Smooth muscle cell (in vitro differentiated cells): Measurements from ENCODE around the gene AOAH. TPM values are rescaled to one million over a fixed set of nuclear protein-coding genes. Genes with fewer than 3 reads are reported as not detected.

Source experiments
- DNase-seq: peaks from one replicate; lab custom pipeline; 2025; ENCODE audit not compliant: unreplicated experiment; lab: John Stamatoyannopoulos, UW
- H2AFZ ChIP-seq: fragments of 200-600 bp; sonication (generic); 2 replicates; pipeline ENCODE4 v1.6.0; 2016; ENCODE audit warnings: antibody characterized with exemption, low read depth, mild to moderate bottlenecking
- H3F3A ChIP-seq: fragments of 200-600 bp; sonication (generic); 2 replicates; pipeline ENCODE4 v1.6.0; 2017; ENCODE audit warnings: antibody characterized with exemption, low read depth
- H3K27ac ChIP-seq: fragments of 200-600 bp; sonication (generic); 2 replicates; pipeline ENCODE4 v1.5.1; 2016; ENCODE audit warnings: low read depth, mild to moderate bottlenecking
- H3K27me3 ChIP-seq: fragments of 200-600 bp; sonication (generic); 2 replicates; pipeline ENCODE4 v1.6.1; 2016; ENCODE audit warnings: low read depth, mild to moderate bottlenecking
- H3K36me3 ChIP-seq: fragments of 200-600 bp; sonication (generic); 2 replicates; pipeline ENCODE4 v1.5.1; 2016; ENCODE audit warnings: low read depth
- H3K4me1 ChIP-seq: fragments of 200-600 bp; sonication (generic); 2 replicates; pipeline ENCODE4 v1.5.1; 2016; ENCODE audit warnings: low read depth
- H3K4me2 ChIP-seq: fragments of 200-600 bp; sonication (generic); 2 replicates; pipeline ENCODE4 v1.6.0; 2016; ENCODE audit warnings: mild to moderate bottlenecking
- H3K4me3 ChIP-seq: fragments of 200-600 bp; sonication (generic); 2 replicates; pipeline ENCODE4 v1.5.1; 2016; ENCODE audit warnings: mild to moderate bottlenecking
- H3K79me2 ChIP-seq: fragments of 200-600 bp; sonication (generic); 2 replicates; pipeline ENCODE4 v1.6.0; 2016; ENCODE audit warnings: low read depth, mild to moderate bottlenecking
- H3K9ac ChIP-seq: fragments of 200-600 bp; sonication (generic); 2 replicates; pipeline ENCODE4 v1.6.0; 2016; ENCODE audit warnings: low read depth
- H3K9me3 ChIP-seq: fragments of 200-600 bp; sonication (generic); replicated peaks from 2 replicates; pipeline ENCODE4 v1.5.1; 2016; ENCODE audit warnings: low read depth
- H4K20me1 ChIP-seq: fragments of 200-600 bp; sonication (generic); 2 replicates; pipeline ENCODE4 v1.6.0; 2016; ENCODE audit warnings: low read depth
- WGBS: methylation state at CpG from one replicate; pipeline ENCODE4 v1.1.7; 2016; ENCODE audit warnings: low lambda C conversion rate; 5-methylcytosine and 5-hydroxymethylcytosine counted together
- polyA plus RNA-seq: library from polyadenylated mRNA; unstranded; fragments of >200 nt; fragmentation: Nextera tagmentation; extraction: Ambion mirVana; gene quantifications from 2 replicates; pipeline ENCODE4 v1.2.1, GENCODE V29; 2016
- total RNA-seq: library from RNA; depleted of rRNA; stranded (reverse); fragments of >200 nt; gene quantifications from 2 replicates; pipeline ENCODE4 v1.2.3, GENCODE V29; 2014
- TF ChIP-seq, protein P1 (sequence below): fragments of 200-600 bp; sonication (generic); IDR thresholded peaks from 2 replicates; pipeline ENCODE4 v1.5.1; 2017; ENCODE audit warnings: borderline replicate concordance, mild to moderate bottlenecking, antibody characterized with exemption; ENCODE audit not compliant: insufficient read depth, poor library complexity, severe bottlenecking

The AOAH gene
- total and polyA plus RNA-seq, 2 experiments from 2014 or later, result not detected

DNA sequence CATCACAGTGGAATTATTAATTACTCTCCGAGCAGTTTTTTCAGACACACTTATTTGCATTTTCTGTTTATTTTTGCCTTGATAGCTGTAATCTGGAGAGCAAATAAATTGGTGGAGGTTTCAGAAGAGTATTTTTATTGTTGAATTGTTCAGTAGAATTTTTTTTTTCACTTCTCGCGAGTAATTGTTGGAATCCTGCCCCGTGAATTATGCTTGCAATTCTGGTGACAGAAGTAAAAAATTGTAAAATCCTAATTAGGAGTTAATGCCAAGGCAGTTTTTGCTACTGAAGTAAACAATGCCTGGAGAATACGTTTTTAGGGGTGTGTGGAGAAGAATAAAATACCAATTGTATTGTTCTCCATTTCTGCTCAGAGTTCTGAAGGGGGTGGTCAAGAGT, 88.2 kb downstream of the AOAH start:
- Histone ChIP-seq H3K4me1 (no peaks in the 10 kb centered on the region), H3K27me3 (peaks cover 26% of the 10 kb centered on the region), H3K9me3 (no peaks in the 10 kb centered on the region), H2AFZ (no peak overlapping the region), H3K4me2 (no peak overlapping the region), H3K36me3 (no peaks in the 10 kb centered on the region), H3K9ac (no peak overlapping the region), H3F3A (no peaks in the 10 kb centered on the region), H4K20me1 (no peaks in the 10 kb centered on the region), H3K27ac (no peak overlapping the region), H3K79me2 (no peaks in the 10 kb centered on the region), H3K4me3 (no peak overlapping the region)
- no peak for DNase-seq
- WGBS, result 95% methylated on average over 5 of the region's 5 CpGs
- TF ChIP-seq, protein P1, sequence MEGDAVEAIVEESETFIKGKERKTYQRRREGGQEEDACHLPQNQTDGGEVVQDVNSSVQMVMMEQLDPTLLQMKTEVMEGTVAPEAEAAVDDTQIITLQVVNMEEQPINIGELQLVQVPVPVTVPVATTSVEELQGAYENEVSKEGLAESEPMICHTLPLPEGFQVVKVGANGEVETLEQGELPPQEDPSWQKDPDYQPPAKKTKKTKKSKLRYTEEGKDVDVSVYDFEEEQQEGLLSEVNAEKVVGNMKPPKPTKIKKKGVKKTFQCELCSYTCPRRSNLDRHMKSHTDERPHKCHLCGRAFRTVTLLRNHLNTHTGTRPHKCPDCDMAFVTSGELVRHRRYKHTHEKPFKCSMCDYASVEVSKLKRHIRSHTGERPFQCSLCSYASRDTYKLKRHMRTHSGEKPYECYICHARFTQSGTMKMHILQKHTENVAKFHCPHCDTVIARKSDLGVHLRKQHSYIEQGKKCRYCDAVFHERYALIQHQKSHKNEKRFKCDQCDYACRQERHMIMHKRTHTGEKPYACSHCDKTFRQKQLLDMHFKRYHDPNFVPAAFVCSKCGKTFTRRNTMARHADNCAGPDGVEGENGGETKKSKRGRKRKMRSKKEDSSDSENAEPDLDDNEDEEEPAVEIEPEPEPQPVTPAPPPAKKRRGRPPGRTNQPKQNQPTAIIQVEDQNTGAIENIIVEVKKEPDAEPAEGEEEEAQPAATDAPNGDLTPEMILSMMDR, result no peak

DNA sequence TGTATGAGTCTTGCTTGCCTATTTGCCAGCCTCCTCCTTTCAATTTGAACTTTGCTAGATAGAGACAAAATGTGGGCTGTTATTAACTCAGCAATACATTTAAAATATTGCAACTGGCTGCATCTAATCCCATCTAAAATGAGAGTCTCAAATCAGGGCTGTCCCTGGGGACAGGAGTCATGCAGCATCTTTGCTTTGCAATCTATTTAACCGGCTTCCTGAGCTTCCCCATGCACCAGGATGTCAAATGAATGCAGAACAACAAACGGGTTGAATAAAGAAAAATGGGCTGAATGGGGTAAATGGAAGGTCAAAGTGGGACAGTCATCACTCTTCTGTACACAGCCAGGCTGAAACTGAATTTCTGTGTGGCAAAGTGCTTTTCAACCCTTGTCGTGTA, 89.2 kb downstream of the AOAH start:
- WGBS, result 82% methylated on average over 3 of the region's 3 CpGs
- DNase-seq, result no peak
- Histone ChIP-seq H3K36me3 (no peaks in the 10 kb centered on the region), H3F3A (no peaks in the 10 kb centered on the region), H3K27me3 (peaks cover 21% of the 10 kb centered on the region), H3K4me1 (no peaks in the 10 kb centered on the region), H3K9ac (no peak overlapping the region), H3K9me3 (no peaks in the 10 kb centered on the region), H3K27ac (no peak overlapping the region), H3K79me2 (no peaks in the 10 kb centered on the region), H3K4me3 (no peak overlapping the region), H2AFZ (no peak overlapping the region), H3K4me2 (no peak overlapping the region), H4K20me1 (no peaks in the 10 kb centered on the region)
- TF ChIP-seq, protein P1, result no peak

DNA sequence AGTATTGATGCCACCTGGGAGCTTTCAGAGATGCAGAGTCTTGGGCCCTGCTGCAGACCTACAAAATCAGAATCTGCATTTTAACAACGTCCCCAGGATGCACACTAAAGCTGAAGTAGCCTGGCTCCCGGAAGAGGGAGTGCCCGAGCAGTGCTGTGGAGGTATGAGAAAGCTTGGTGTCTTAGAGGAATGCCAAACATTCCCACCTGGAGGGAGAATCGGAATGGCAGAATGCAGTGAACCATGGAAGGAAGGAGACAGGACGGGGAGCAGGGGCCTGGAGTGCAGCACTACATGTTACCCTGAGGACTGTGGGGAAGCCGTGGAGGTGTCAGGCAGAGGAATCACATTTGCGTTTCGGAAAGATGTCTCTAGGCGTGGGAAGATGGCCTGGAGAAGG, 90.9 kb downstream of the AOAH start:
- no peak overlapping the region for H3K4me3 ChIP-seq
- H3K9me3 ChIP-seq, result no peaks in the 10 kb centered on the region
- no peaks in the 10 kb centered on the region for H3F3A ChIP-seq
- H3K4me1 ChIP-seq, result no peaks in the 10 kb centered on the region
- no peak overlapping the region for H3K4me2 ChIP-seq
- no peak for DNase-seq
- peaks cover 30% of the 10 kb centered on the region for H3K27me3 ChIP-seq
- H3K9ac ChIP-seq, result no peak overlapping the region
- 61% methylated on average over 9 of the region's 9 CpGs for WGBS
- H3K79me2 ChIP-seq, result no peaks in the 10 kb centered on the region
- H4K20me1 ChIP-seq, result no peaks in the 10 kb centered on the region
- TF ChIP-seq, protein P1, result no peak
- H2AFZ ChIP-seq, result no peak overlapping the region
- no peak overlapping the region for H3K27ac ChIP-seq
- H3K36me3 ChIP-seq, result no peaks in the 10 kb centered on the region

DNA sequence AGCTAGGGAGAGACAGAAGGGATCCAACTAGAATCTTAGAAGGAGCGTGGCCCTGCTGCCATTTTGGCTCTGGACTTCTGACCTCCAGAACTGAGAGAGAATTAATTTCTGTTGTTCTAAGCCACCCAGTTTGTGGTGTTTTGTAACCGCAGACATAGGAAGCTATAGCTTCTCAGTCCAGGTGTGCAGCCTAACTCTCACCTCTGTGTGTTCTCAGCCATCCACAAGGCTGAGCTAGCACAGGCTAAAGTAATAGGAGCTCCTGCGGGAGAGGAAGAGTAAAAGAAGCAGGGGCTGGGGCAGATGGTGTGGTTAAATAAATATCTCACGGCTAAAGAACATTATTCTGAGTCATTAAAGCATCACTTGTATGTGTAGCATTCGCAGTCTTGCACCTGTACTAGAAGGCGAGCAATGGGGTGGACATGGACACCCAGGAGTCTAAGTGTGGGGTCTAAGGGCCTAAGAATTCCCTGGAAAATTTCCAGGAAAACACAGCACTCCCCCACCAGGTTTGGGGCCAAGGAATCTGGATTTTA, 94.1 kb downstream of the AOAH start:
- Histone ChIP-seq H3K27ac (no peak overlapping the region), H3F3A (peaks cover 5% of the 10 kb centered on the region), H4K20me1 (no peaks in the 10 kb centered on the region), H3K4me2 (no peak overlapping the region), H3K36me3 (no peaks in the 10 kb centered on the region), H3K4me3 (no peak overlapping the region), H3K79me2 (no peaks in the 10 kb centered on the region), H2AFZ (no peak overlapping the region), H3K9ac (no peak overlapping the region), H3K9me3 (no peaks in the 10 kb centered on the region), H3K4me1 (peaks cover 4% of the 10 kb centered on the region), H3K27me3 (peaks cover 30% of the 10 kb centered on the region)
- 79% methylated on average over 6 of the region's 6 CpGs for WGBS
- TF ChIP-seq, protein P1, result no peak
- DNase-seq, result no peak
